Neutrophil (primary cell): ENCODE data around the gene CD19.

Experiments used
- H3K27ac ChIP-seq: fragments of 200-600 bp; sonication (generic); 2 replicates; pipeline ENCODE4 v1.5.1; 2016; ENCODE audit warnings: mild to moderate bottlenecking, moderate library complexity
- H3K27me3 ChIP-seq: fragments of 200-600 bp; sonication (generic); 2 replicates; pipeline ENCODE4 v1.6.0; 2016; ENCODE audit warnings: mild to moderate bottlenecking
- H3K36me3 ChIP-seq: fragments of 200-600 bp; sonication (generic); 2 replicates; pipeline ENCODE4 v1.5.1; 2017
- H3K4me1 ChIP-seq, 2 experiments: fragments of 200-600 bp in 1 of 2; sonication (generic) in 1 of 2; 1 replicate in 1 of 2; 2 replicates in 1 of 2; pipeline versions ENCODE4 v1.5.1 to v1.6.1; 2013 to 2016; ENCODE audit warnings: low read depth in 1 of 2, low read length in 1 of 2, mild to moderate bottlenecking in 1 of 2, moderate library complexity in 1 of 2; ENCODE audit not compliant: control insufficient read depth in 1 of 2, insufficient read depth in 1 of 2
- H3K4me3 ChIP-seq, 2 experiments: fragments of 200-600 bp in 1 of 2; sonication (generic) in 1 of 2; 1 replicate in 1 of 2; 2 replicates in 1 of 2; pipeline ENCODE4 v1.5.1; 2013 to 2016; ENCODE audit warnings: low read depth in 1 of 2, low read length in 1 of 2, mild to moderate bottlenecking in 1 of 2, moderate library complexity in 1 of 2
- H3K9me3 ChIP-seq: fragments of 200-600 bp; sonication (generic); 2 replicates; pipeline ENCODE4 v1.5.1; 2016
- TF ChIP-seq, protein P1 (sequence below): fragments of 200-600 bp; sonication (generic); IDR thresholded peaks from 2 replicates; pipeline ENCODE4 v1.5.1; 2016; ENCODE audit warnings: antibody characterized with exemption

Gene CD19

DNA sequence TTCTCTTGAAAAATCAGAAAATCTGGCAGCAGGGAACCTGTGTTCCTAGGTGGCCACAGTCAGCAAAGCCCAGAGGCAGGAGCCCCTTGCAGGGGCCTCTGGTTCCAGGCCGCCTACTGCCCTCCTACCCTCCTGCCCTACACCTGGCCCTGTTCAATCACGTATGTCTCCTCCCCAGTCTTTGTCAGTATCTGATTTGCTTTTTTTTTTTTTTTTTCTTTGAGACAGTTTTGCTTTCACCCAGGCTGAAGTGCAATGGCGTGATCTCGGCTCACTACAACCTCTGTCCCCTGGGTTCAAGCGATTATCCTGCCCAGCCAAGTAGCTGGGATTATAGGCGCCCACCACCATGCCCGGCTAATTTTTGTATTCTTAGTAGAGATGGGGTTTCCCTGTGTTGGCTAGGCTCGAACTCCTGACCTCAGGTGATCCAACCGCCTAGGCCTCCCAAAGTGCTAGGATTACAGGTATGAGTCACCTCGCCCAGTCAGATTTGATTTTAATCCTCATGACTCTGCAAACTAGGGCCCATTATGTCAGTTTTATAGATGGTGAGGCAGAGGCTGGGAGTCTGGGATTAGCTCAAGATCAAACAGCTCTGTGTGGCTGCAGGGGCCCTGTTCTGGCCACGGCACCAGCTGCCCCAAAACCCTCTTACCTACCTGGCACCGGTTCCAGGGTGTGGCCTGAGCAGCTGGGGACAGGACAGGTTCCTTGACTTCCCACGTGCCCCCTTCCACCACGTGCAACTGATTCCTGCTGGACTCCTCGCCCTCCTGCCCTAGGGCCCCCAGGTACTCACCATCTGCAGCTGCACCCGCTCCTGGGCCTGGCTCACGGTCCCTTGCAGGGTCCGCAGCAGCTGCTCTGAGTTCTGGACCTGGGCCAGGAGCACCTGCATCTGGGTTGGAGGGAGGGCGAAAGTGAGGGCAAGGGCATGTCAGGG, 21.4 kb upstream of the CD19 start:
- Histone ChIP-seq H3K27ac (no peak overlapping the region), H3K4me1 (no peaks in the 10 kb centered on the region), H3K36me3 (peaks cover 21% of the 10 kb centered on the region), H3K27me3 (no peaks in the 10 kb centered on the region), H3K4me3 (no peak overlapping the region), H3K9me3 (no peaks in the 10 kb centered on the region)
- TF ChIP-seq, protein P1, sequence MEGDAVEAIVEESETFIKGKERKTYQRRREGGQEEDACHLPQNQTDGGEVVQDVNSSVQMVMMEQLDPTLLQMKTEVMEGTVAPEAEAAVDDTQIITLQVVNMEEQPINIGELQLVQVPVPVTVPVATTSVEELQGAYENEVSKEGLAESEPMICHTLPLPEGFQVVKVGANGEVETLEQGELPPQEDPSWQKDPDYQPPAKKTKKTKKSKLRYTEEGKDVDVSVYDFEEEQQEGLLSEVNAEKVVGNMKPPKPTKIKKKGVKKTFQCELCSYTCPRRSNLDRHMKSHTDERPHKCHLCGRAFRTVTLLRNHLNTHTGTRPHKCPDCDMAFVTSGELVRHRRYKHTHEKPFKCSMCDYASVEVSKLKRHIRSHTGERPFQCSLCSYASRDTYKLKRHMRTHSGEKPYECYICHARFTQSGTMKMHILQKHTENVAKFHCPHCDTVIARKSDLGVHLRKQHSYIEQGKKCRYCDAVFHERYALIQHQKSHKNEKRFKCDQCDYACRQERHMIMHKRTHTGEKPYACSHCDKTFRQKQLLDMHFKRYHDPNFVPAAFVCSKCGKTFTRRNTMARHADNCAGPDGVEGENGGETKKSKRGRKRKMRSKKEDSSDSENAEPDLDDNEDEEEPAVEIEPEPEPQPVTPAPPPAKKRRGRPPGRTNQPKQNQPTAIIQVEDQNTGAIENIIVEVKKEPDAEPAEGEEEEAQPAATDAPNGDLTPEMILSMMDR: no peak

DNA sequence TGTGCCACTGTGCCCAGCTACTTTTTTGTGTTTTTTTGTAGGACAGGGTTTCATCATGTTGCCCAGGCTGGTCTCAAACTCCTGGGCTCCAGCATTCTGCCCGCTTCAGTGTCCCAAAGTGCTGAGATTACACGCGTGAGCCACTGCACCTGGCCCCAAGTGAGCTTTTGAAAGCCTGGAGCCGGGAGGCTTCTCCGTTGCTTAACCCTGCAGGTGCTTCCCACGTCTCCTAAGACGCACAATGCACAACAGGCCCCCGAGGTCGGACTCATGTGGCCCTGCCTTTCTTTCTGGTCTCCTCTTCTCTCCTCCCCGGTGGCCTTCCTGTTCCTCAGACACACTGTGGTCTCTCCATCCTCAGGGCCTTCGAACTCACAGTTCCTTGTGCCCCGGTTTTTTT, 19.2 kb upstream of the CD19 start:
- no peaks in the 10 kb centered on the region for H3K27me3 ChIP-seq
- TF ChIP-seq, protein P1: no peak
- no peaks in the 10 kb centered on the region for H3K4me1 ChIP-seq
- H3K36me3 ChIP-seq: peaks cover 13% of the 10 kb centered on the region
- no peaks in the 10 kb centered on the region for H3K9me3 ChIP-seq
- H3K27ac ChIP-seq: no peak overlapping the region
- no peak overlapping the region for H3K4me3 ChIP-seq

DNA sequence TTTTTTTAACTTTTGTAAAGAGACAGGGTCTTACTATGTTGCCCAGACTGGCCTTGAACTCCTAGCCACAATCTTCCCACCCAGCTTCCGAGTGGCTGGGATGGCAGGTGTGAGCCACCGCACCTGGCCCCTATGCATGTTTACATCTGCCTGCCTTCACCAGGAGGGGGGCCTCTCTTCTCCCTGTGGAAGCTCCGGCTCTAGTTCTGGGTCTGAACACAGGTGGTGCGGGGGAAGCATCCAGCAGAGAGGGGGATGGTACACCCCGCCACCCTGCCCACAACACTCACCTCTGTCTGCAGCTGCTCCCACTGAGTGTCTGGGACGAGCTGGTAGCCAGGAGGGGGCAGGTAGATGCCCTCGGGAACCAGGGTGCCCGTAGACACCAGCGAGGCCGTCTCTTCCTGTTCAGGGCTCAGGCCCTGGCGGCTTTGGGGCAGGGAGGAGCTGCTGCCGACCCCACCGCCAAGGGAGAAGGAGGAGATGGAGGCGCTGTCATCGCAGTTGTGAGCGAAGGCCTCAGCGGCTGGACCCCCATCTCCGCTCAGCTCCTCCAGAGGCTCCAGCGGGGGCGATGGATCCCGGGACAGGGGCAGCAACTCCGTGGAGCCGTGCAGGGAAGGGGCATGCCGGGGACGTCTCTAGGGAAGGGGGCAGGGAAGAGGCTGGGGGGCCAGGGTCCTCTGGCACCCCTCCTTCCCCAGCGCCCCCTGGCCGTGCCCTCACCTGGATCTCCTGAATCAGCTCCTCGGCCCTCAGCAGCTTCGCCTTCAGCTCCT, 17.6 kb upstream of the CD19 start:
- no peaks in the 10 kb centered on the region for H3K4me1 ChIP-seq
- no peak overlapping the region for H3K27ac ChIP-seq
- TF ChIP-seq, protein P1: no peak
- no peak overlapping the region for H3K4me3 ChIP-seq
- H3K9me3 ChIP-seq: no peaks in the 10 kb centered on the region
- H3K27me3 ChIP-seq: no peaks in the 10 kb centered on the region
- peaks cover 11% of the 10 kb centered on the region for H3K36me3 ChIP-seq

DNA sequence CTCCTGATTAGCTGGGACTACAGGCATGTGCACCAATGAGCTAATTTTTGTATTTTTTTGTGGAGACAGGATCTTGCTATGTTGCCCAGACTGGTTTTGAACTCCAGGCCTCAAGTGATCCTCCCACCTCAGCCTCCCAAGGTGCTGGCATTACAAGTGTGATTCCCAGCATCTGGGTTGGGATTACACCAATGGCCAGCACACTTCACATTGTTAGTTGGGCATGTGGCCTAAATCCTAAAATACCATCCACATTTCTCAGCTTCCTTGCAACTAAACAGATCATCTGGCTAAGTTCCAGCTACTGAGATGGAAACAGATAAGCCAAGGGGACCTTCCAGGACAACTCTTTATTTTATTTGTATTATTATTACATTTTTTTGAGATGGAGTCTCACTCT, 16.6 kb upstream of the CD19 start:
- no peaks in the 10 kb centered on the region for H3K4me1 ChIP-seq
- H3K27ac ChIP-seq: no peak overlapping the region
- H3K9me3 ChIP-seq: no peaks in the 10 kb centered on the region
- TF ChIP-seq, protein P1: no peak
- peaks cover 13% of the 10 kb centered on the region for H3K36me3 ChIP-seq
- no peak overlapping the region for H3K4me3 ChIP-seq
- H3K27me3 ChIP-seq: no peaks in the 10 kb centered on the region

DNA sequence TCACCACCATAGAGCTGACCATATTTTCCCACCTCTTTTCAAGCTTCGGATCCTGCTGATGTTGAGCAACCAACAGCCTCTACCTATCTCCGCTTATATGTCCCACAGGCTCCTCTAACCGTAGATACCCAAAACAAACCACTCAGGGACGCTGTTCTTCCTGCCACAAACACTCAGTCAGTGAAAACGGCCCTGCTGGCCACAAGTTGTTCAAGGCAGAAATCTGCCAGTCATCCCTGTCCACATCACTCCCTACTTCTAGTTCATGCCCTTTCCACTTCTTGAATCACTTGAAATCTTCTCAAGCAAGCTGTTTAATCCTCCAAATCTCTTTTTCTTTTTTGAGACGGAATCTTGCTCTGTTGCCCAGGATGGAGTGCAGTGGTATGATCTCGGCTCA, 14.7 kb upstream of the CD19 start:
- no peaks in the 10 kb centered on the region for H3K4me1 ChIP-seq
- no peaks in the 10 kb centered on the region for H3K9me3 ChIP-seq
- TF ChIP-seq, protein P1: no peak
- no peaks in the 10 kb centered on the region for H3K27me3 ChIP-seq
- H3K36me3 ChIP-seq: peaks cover 13% of the 10 kb centered on the region
- H3K4me3 ChIP-seq: no peak overlapping the region
- H3K27ac ChIP-seq: no peak overlapping the region
